Hematopoietic multipotent progenitor cell treated with erythropoietin and hydrocortisone succinate and interleukin-3 and kit ligand, for 15 days (in vitro differentiated cells): ENCODE measurements around the gene PLPP1.

Experiments used
- DNase-seq: peaks from one replicate; pipeline ENCODE4 v3.0.0-alpha.2; 2015; ENCODE audit warnings: low spot score

The PLPP1 gene

DNA sequence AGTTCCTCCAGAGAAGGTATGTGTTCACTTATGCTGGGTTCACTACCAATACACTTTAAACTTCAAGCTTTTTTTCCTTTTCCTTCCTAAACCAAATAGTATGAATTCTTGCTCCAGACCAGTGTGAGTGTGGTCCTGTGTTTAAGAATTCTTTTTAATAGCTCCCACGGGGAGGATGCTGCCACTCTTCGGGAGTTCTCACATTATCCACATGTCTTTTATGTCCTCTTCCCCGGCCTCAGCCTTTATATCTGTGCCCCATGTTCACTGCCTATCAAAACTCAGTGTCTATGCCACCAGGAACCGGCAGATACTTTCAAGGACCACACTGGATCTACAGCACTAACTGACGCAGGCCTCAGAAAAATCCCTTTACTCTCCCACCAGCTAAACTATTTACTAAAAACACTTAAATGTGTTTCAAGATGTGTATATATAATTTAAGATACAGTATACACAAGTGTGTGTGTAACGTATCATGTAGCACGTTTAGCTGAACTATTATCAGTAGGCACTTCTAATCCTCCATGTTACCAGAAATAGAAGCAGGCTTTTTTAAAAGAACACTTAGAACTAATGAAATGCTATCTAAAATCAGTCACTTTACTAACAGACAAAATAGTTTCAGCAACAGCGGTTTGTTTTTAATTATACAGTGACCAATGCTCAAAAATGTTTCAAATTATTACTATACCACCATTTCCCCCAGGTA, 88.0 kb downstream of the PLPP1 start:
- no peak for DNase-seq

DNA sequence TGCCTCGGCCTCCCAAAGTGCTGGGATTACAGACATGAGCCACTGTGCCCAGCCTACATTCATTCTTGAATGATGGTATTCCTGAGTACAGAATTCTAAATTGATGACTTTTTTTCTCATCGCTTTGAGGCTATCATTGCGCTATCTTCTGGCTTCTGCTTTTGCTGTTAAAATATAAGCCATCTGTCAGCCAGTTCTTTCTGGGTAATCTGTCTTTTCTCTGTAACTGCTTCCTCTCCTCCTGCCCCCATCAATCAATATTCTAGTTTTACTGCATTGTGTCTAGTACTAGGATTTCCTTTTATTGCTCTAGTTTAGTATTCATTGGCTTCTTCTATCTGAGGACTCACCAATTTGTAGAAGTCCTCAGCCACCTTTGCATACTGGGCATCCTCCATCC, 89.0 kb downstream of the PLPP1 start:
- no peak for DNase-seq

DNA sequence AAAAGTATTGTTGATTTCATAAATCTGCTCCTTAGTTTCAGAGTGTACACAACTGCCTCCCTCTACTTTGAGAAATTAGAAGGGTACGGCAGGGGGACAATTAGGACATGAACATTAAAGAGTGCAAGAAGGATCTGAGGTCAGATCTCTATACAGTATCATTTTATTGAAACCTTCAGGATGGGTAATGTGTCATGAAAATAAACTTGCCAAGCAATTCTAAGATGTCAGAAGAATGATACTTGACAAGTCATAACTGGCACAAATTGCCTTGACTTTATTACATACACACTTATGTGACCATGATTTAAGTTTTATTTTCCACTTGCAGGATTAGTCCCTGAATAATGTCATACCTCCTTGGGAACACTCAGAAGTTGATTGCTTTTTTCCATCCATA, 92.8 kb downstream of the PLPP1 start:
- DNase-seq: no peak

DNA sequence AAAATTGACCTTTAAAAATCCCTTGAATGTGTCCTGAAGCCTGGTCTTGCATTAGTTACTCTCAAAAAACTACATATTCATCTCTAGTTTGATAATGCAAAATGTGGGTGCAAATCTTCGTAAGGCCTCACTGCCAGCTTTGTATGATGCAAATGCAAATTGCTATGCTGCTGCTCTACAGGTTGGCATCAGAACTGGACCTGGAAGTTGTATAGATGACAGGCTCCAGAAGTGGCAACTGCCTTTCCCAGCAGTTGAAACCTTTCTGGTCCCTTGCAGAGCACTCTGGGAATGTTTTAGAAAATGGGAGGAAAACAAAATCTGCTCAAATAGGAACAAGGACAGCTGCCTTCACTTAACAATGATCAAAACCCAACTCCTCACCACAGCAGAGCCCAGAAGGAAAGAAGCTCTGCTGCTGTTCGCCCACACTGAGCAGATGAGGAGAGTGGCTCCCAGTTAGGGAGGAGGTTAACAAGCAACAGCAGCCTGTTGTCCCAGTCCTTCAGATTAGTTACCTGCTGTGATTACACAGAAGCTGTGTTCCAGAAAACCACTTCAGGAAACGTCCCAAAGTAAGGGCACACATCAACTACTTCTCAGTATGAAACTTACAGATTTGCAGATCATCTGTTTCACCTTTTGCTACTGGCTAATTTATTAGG, 93.5 kb downstream of the PLPP1 start:
- no peak for DNase-seq

DNA sequence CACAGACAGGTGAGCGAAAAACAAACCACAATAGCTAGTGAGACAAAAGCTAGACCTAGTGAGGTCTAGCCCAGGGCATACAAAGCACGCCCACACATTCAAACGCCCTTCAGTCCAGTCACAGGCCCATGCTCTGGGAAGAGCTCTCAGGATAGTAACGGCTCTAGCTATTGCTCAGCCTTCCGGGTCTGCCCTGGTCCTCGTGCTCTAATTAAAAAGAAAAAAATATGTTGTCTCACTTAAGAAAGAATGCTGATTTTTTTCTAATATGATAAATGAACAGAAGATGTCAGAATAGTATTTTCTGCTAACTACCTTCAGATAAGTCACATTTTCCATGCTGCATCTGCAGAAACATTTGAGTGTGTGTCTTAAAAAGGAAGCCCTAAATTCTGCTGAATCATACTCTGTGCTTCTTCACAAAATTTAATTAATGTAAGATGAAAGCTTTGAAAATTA, 94.5 kb downstream of the PLPP1 start:
- DNase-seq: no peak

DNA sequence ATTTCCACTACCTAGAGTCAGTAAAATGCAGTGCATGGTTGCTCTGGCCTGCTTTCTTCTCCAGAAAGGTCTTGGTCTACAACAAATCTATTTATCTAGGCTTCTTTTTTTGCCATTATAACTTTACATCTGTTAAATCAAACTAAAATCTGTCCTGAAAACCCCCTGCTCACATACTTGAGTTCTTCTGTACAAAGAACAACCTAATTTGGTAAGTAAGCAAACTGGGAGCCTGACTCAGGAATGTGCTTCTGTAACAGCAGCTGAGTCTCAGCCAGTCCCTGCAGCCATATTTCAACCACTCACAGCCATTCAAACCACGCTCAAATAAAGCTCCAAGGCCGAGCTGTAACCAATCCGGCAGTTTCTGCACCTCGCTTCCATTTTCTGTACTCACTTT, 95.8 kb downstream of the PLPP1 start:
- no peak for DNase-seq

DNA sequence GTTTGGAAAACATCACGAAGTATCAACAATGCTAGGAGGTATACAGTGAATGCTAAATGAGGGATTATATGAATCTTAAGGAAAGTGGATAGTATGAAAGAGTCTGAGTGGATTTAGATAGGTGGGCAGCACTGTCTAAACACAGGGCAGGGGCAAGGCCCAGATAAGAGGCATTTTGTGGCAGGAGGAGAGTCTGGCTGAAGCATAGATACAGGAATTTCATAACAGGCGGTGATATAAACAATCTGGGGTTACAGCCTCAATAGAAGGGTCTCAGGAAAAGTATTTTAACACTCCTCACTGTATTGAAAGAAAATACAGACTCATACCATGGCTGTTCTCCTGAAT, 96.9 kb downstream of the PLPP1 start:
- DNase-seq: no peak

DNA sequence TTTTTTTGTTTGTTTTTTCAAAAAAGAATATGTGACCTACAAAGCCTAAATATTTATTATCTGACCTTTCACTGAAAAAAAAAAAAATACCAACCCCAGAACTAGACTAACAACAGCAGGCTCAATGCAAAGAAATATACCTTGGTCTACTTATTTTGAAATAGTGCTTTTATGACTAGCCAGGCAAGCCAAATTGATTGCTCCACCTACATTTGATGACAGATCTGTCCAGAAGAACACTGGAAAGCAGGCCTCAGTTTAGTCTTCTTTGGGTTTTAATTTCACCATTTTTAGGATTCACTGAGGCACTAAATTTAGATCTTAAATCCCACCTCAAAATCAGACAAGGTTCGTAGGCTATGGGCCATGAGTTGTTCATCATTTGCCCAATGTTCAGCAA, 97.3 kb downstream of the PLPP1 start:
- DNase-seq: no peak

DNA sequence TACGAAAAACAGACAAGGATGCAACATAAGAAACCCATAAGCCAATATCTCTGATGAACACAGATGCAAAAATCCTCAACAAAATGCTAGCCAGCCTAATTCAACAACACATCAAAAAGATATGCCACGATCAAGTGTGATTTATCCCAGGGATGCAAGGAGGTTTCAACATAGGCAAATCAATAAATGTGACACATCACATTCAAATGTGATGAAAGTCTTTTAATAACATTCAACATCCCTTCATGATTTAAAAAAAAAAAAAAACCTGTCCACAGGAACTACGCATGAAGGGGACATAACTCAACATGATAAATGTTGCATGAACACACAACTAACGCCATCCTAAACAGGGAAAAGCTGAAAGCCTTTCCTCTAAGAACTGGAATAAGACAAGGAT, 102.2 kb downstream of the PLPP1 start:
- DNase-seq: no peak

DNA sequence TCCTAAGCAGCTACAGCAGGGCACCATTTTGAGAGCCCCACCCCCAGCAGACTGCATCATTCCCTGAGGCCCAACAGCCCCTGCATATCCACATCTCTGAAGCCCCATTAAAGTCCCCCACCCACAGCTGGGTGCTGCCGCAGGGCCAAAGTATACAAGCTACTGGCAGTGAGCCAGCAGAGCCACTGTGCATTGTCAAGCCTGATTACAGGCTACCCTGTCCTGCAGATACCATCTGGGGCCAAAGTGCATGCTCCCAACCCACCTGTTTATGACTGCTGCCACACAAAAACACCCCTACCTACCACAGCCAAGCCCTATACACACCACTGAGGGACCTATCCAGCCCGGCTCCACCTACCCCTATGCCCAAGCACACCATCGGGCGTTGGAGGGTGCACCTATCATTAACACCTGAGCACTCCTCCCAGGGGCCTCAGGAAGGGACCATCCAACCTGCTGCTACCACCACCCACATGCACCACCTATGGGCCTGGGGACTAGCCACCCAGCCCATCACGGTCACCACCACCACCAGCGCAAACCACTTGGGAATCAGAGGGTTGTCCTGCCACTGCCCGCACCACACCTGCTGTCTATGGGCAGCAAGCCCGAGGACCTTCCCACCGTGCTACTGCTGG, 105.0 kb downstream of the PLPP1 start:
- DNase-seq: no peak

DNA sequence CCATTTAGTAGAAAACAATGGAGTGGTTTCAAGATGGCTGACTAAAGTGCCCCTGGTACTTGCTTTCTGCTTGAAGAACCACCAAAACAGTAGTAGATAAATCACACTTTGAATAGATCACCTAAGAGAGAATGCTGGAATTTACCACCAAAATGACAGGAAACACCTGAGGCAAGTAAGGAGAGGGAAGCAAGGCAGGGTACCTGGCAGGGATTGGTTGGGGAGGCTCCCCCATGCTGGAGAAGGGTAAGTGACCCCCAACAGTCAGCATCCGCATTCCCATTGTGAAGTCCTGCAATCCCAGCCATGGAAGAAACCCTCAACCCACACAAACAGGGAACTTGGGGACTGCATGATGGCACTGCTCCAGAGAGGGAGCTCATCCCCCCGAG, 105.5 kb downstream of the PLPP1 start:
- no peak for DNase-seq

DNA sequence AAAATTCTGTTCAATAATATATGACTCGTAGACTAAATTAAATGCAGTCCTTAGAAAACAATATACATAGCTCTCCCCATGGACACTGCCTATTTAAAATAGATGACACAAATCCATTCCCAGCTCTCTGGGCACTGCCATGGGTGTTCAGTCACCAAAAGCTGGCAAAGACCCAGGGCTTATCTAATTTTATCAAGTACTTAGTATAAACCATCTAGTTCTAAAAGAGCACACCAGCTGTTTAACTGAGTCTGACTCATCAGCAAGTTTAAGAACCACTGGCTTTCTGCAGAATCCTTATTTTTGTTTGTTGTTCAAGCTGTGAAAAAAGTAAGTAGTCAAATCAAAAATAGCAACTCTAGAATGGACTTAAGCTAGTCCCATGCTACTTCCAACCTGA, 107.6 kb downstream of the PLPP1 start:
- peak; percentile 32 for DNase-seq

DNA sequence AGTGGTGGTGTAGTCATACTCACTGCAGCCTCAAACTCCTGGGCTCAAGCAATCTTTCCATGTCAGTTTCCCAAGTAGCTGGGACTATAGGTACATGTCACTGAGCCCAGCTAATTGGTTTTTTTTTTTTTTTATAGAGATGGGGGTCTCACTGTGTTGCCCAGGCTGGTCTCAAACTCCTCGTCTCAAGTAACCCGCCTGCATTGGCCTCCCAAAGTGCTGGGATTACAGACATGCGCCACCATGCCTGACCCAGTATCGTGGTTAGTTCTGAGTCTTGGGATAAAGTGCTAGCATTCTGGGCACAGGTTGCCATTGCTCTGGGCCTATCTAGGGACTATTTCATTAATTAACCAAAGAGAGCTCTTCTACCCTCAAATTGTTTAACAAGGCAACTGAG, 108.3 kb downstream of the PLPP1 start:
- DNase-seq: no peak

DNA sequence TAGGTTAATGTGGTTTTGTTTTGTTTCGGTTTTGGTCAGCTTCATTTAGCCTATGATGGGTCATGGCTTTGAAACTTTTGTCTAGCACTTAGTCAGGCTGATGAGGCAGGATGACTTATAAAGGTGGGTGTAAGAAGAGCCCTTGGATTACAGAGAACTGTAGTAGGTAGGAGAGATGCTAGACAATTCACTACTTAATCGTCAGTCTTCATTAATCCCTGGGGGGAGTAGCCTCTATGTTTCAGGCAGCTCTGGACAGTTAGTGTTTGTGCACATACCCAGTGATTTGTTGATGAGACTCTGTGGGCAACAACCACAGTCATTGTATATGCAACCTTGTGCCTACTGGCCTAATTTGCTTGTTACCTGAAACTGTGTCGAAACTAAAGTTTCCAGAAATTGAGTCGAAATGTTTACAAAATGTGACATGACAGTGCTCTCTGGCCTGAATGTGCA, 113.7 kb downstream of the PLPP1 start:
- DNase-seq: no peak

DNA sequence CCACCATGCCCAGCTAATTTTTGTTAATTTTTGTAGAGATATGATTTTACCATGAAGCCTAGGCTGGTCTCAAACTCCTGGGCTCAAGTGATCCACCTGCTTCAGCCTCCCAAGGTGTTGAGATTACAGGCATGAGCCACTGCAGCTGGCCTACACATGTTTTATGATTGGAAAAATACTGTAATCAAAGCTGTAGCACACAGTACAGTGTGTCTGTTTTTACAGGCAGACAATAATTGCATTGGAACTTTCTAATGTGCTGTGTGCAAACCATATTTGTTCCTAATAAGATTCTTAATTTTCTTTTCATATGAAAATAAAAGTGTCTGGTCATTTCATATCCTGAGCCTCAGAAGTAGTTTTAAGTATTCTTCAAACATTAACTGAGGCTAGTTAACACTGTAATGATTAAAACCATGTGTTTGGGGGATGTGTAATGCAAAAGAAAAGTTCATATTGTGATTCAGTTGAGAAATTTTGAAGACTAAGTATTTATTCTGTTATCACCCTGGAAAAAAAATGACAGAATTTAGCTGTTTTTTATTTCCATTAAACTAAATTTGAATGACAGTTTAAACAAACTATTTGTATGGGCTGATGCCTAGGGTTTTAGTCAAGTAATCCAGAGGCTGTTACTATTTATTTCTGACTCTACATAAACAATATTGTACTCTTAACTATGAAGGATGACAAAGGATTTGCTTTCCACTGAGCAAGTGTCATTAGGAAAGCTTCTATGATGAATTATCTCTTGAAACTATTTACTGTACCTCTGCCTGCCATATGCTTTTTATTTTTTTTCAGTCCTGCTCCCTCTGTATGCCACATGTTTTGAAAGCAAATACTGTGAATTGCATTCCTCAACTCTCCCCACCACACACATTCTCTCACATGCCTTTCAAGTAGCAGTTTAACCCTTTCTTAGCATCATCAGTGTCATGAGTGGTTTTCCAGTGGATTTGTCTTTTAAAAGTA, 115.5 kb downstream of the PLPP1 start:
- no peak for DNase-seq

DNA sequence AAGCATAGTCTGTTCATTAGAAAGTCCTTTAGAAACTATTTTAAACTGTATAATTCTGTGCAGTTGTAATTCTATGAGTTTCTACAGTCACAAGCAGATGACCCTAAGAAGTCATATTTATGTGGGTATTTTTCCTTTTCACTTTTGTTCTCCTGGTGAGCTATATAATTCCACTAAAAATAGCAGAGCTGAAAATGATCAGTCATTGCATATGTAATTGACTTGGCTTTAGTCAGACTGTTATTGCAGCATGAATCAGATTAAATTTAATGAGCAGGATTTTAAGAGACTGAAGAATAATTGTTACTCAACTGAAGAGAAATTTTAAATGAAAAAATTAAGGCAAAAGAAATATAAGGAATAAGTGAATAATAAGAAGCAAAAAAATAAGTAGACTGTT, 118.5 kb downstream of the PLPP1 start:
- DNase-seq: no peak

DNA sequence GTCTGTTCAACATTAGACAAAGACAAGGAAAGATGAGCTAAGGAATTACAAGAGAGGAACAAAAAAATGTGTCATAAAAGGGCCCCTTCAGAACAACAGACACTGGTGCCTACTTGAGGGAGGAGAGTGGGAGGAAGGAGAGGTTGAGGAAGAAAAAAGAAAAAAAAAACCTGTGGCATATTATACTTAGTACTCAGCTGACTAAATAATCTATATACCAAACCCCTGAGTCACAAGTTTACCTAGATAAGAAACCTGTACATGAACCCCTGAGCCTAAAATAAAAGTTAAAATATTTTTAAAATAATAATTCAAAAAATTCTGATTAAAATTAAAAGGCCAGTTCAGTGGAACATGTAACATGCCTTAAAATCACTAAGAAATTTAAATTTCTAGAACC, 119.7 kb downstream of the PLPP1 start:
- no peak for DNase-seq

DNA sequence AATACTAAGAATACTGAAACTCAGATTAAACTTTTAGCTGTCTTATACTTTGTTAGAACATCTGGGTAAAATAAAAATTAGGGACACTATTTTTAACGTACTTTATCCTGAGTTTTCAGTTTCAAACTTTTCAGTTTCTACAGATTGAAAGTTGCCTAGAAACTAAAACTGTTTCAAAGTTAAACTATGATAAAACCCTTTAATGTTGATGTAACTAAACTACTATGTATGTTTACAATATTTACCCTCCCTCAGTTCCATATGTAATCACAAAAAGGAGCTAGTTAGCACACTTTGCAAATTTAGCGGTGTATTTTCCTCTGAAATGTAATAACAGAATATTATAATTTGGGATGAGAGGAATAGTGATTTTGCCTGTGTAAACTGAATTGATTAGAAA, 121.1 kb downstream of the PLPP1 start:
- DNase-seq: no peak

DNA sequence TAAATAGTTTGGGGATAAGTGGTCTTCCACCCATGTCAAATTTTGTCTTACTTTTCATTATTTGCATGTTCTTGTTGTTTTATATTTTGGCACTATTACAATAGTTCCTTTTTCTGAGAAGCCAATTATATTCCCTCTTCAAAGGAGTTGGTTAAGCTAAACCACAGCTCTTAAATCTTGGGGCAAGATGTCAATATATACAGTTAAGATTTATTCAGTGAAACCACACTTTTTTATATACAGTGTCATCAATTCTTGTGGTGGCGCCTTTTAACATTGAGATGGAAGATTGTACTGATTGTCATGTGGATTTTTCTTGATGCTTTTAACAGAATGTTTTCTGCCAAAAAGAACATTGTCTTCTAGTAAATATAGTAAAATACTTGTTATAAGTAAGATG, 122.9 kb downstream of the PLPP1 start:
- DNase-seq: no peak

DNA sequence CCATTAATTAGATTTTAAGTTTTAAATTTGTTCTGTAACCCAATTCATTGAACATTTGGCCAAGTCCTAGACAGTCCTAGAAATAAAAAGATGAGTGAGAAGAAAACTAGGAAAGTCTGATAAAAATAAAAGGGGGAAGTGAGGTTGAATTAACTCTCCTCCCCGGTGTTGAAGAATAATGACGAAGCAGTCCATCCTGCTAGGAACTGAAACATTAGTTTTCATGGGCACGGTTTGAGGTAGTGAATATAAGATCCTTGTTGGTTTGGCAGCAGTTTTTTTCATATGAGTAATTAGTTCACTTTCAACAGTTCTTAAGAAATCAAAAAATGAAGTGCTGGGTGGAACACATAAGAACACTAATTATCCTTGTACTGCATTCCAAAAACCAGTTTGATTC, 123.9 kb downstream of the PLPP1 start:
- no peak for DNase-seq

DNA sequence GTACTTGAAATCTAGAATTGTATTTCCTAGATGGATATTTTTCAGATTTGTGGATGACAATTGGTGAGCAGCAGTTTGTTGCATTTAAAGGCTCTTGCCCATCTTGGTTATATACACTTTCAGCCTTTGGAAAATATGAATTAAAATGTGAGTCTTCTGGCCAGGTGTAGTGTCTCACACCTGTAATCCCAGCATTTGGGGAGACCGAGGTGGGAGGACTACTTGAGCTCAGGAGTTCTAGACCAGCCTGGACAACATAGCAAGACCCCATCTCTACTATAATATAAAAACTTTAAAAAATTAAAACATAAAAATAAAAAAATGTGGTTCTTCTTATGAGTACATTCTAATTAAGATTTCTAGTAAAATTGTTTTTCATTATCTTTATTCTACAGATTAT, 125.0 kb downstream of the PLPP1 start:
- no peak for DNase-seq

DNA sequence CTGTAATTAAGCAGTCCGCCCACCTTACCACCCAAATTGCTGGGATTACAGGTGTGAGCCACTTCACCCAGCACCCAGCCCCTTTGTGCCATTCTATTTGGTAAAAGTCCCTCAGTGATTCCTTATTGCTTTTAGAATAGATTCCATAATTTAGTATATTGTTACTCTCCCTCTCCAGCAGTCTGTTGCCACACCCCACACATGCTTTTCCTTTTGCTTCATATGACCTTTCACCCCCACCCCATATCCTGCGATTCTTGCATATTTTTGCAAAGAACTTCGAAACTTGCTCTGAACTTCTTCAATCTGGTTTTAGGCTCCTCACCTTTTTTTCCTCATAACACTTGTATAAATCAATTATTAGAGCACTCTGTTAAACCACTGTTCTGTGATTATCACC, 126.8 kb downstream of the PLPP1 start:
- DNase-seq: no peak
